H9 (cell line): ENCODE measurements around the gene RAD23A. TPM values are rescaled to one million over a fixed set of nuclear protein-coding genes. Genes with fewer than 3 reads are reported as not detected.

Source experiments
- DNase-seq: peaks from one replicate; pipeline ENCODE4 v3.0.0-alpha.2; 2017
- H2AFZ ChIP-seq: one replicate; pipeline ENCODE4 v1.6.1; 2013; ENCODE audit warnings: mild to moderate bottlenecking, low read length, control low read depth, moderate library complexity
- H2AK5ac ChIP-seq: 2 replicates; pipeline ENCODE4 v1.6.1; 2013; ENCODE audit warnings: low read length, control low read depth, mixed read lengths; ENCODE audit not compliant: insufficient read length
- H2BK120ac ChIP-seq: one replicate; pipeline ENCODE4 v1.6.1; 2013; ENCODE audit warnings: low read depth, mild to moderate bottlenecking, low read length, control low read depth, inconsistent platforms; ENCODE audit not compliant: poor library complexity, severe bottlenecking
- H2BK12ac ChIP-seq: 2 replicates; pipeline ENCODE4 v1.6.1; 2013; ENCODE audit warnings: low read length, control low read depth, mixed read lengths, low read depth; ENCODE audit not compliant: insufficient read length
- H2BK15ac ChIP-seq: 2 replicates; pipeline ENCODE4 v1.6.1; 2013; ENCODE audit warnings: low read depth, low read length, control low read depth
- H2BK20ac ChIP-seq: one replicate; pipeline ENCODE4 v1.6.1; 2013; ENCODE audit warnings: low read depth, mild to moderate bottlenecking, low read length, control low read depth, inconsistent platforms; ENCODE audit not compliant: poor library complexity, severe bottlenecking
- H2BK5ac ChIP-seq: 2 replicates; pipeline ENCODE4 v1.6.1; 2013; ENCODE audit warnings: low read length, control low read depth, mixed read lengths; ENCODE audit not compliant: insufficient read length
- H3K14ac ChIP-seq: 2 replicates; pipeline ENCODE4 v1.6.1; 2013; ENCODE audit warnings: low read length, control low read depth; ENCODE audit not compliant: insufficient read depth
- H3K18ac ChIP-seq: 2 replicates; pipeline ENCODE4 v1.6.1; 2013; ENCODE audit warnings: low read depth, mild to moderate bottlenecking, mixed read lengths, low read length, control low read depth; ENCODE audit not compliant: insufficient read length
- H3K23ac ChIP-seq: 2 replicates; pipeline ENCODE4 v1.6.1; 2013; ENCODE audit warnings: low read length, control low read depth, mixed read lengths, low read depth; ENCODE audit not compliant: insufficient read length
- H3K23me2 ChIP-seq: 2 replicates; pipeline ENCODE4 v1.6.1; 2013; ENCODE audit warnings: low read depth, mild to moderate bottlenecking, mixed read lengths, low read length, control low read depth; ENCODE audit not compliant: insufficient read length, poor library complexity, severe bottlenecking
- H3K27ac ChIP-seq: 2 replicates; pipeline ENCODE4 v1.5.1; 2013; ENCODE audit warnings: low read length, control low read depth, mixed read lengths, low read depth; ENCODE audit not compliant: insufficient read length
- H3K27me3 ChIP-seq: 2 replicates; pipeline ENCODE4 v1.6.1; 2013; ENCODE audit warnings: low read length, control low read depth, inconsistent platforms; ENCODE audit not compliant: insufficient read depth
- H3K4ac ChIP-seq: 2 replicates; pipeline ENCODE4 v1.6.1; 2013; ENCODE audit warnings: low read depth, mild to moderate bottlenecking, control low read depth, inconsistent platforms, low read length, moderate library complexity
- H3K4me1 ChIP-seq: 2 replicates; pipeline ENCODE4 v1.6.1; 2013; ENCODE audit warnings: low read length, control low read depth, inconsistent platforms; ENCODE audit not compliant: insufficient read depth
- H3K4me2 ChIP-seq: 2 replicates; pipeline ENCODE4 v1.6.1; 2013; ENCODE audit warnings: low read length, control low read depth, mixed read lengths; ENCODE audit not compliant: insufficient read length, insufficient read depth
- H3K56ac ChIP-seq: 2 replicates; pipeline ENCODE4 v1.6.1; 2013; ENCODE audit warnings: low read depth, mild to moderate bottlenecking, mixed read lengths, low read length, control low read depth; ENCODE audit not compliant: insufficient read length
- H3K79me1 ChIP-seq: 2 replicates; pipeline ENCODE4 v1.6.1; 2013; ENCODE audit warnings: low read depth, mild to moderate bottlenecking, moderate library complexity, low read length, control low read depth, inconsistent platforms; ENCODE audit not compliant: insufficient read depth, poor library complexity, severe bottlenecking
- H3K79me2 ChIP-seq: 2 replicates; pipeline ENCODE4 v1.6.1; 2013; ENCODE audit warnings: low read length, control low read depth, inconsistent platforms; ENCODE audit not compliant: insufficient read depth
- H3K9ac ChIP-seq: 2 replicates; pipeline ENCODE4 v1.6.1; 2013; ENCODE audit warnings: low read length, control low read depth, mixed read lengths; ENCODE audit not compliant: insufficient read length; ENCODE audit errors: extremely low read depth
- H3K9me3 ChIP-seq: one replicate; pipeline ENCODE4 v1.6.1; 2013; ENCODE audit warnings: low read depth, low read length, inconsistent platforms; ENCODE audit not compliant: control insufficient read depth
- H3T11ph ChIP-seq: one replicate; pipeline ENCODE4 v1.6.1; 2013; ENCODE audit warnings: mild to moderate bottlenecking, low read length, control low read depth, inconsistent platforms
- H4K20me1 ChIP-seq: one replicate; pipeline ENCODE4 v1.6.1; 2013; ENCODE audit not compliant: control insufficient read depth, insufficient read length, insufficient read depth
- H4K5ac ChIP-seq: 2 replicates; pipeline ENCODE4 v1.6.1; 2013; ENCODE audit warnings: low read depth, mild to moderate bottlenecking, mixed read lengths, low read length, control low read depth; ENCODE audit not compliant: insufficient read length
- H4K8ac ChIP-seq: replicated peaks from 2 replicates; pipeline ENCODE4 v1.6.1; 2013; ENCODE audit warnings: low read length, control low read depth, mixed read lengths, low read depth; ENCODE audit not compliant: insufficient read length
- H4K91ac ChIP-seq: 2 replicates; pipeline ENCODE4 v1.6.1; 2013; ENCODE audit warnings: low read depth, mild to moderate bottlenecking, moderate library complexity, mixed read lengths, low read length, control low read depth; ENCODE audit not compliant: insufficient read length
- H3K27ac Mint-ChIP-seq, 3 experiments: 2 replicates in 2 of 3; 3 replicates in 1 of 3; pipeline ENCODE4 v1.8.0; 2020 to 2021; ENCODE audit warnings: mixed read lengths in 3 of 3, mild to moderate bottlenecking in 1 of 3, moderate library complexity in 1 of 3
- H3K27me3 Mint-ChIP-seq: 2 replicates; pipeline ENCODE4 v1.8.0; 2021; ENCODE audit warnings: low read depth, mild to moderate bottlenecking, moderate library complexity, mixed read lengths
- H3K36me3 Mint-ChIP-seq, 3 experiments: 2 replicates in 2 of 3; 3 replicates in 1 of 3; pipeline ENCODE4 v1.8.0; 2020 to 2021; ENCODE audit warnings: low read depth in 3 of 3, mixed read lengths in 3 of 3; ENCODE audit not compliant: insufficient read depth in 1 of 3
- H3K4me1 Mint-ChIP-seq, 2 experiments: 2 replicates each; pipeline ENCODE4 v1.8.0; 2020; ENCODE audit warnings: mixed read lengths in 2 of 2
- H3K4me3 Mint-ChIP-seq, 2 experiments: 2 replicates in 1 of 2; 3 replicates in 1 of 2; pipeline ENCODE4 v1.8.0; 2020 to 2021; ENCODE audit warnings: mild to moderate bottlenecking in 2 of 2, mixed read lengths in 2 of 2, moderate library complexity in 1 of 2
- H3K9me3 Mint-ChIP-seq, 2 experiments: 2 replicates in 1 of 2; 3 replicates in 1 of 2; pipeline ENCODE4 v1.8.0; 2020; ENCODE audit warnings: mild to moderate bottlenecking in 2 of 2, mixed read lengths in 2 of 2, moderate library complexity in 1 of 2
- CTCF ChIP-seq: fragments of 200-600 bp; sonication (generic); conservative IDR thresholded peaks from 3 replicates; pipeline ENCODE4 v1.8.0; 2021; ENCODE audit warnings: antibody characterized with exemption, mild to moderate bottlenecking
- WGBS: extraction: QIAGEN DNeasy Blood & Tissue Kit; methylation state at CpG from one replicate; pipeline ENCODE4 v1.1.7; 2013; ENCODE audit warnings: missing lambda C conversion rate, low lambda C conversion rate, mixed read lengths; ENCODE audit not compliant: insufficient read length; ENCODE audit errors: extremely low coverage; 5-methylcytosine and 5-hydroxymethylcytosine counted together
- total RNA-seq: library from RNA; stranded (reverse); gene quantifications from 2 replicates; pipeline ENCODE4 v1.2.1, GENCODE V29; 2021

Gene RAD23A
- total RNA-seq, 1 experiment from 2014 or later, result 62.2 TPM

- no peak overlapping the region for H3K4ac ChIP-seq
- H2BK5ac ChIP-seq, result no peak overlapping the region
- Mint-ChIP-seq H3K4me1 (peaks cover 0 to 2% of the 10 kb centered on the region in 2 experiments; a peak in 2 of 4 replicates), H3K27ac (no peak overlapping the region), H3K27me3 (peaks cover 27% of the 10 kb centered on the region), H3K9me3 (no peaks in the 10 kb centered on the region; a peak in 1 of 5 replicates), H3K4me3 (no peak overlapping the region), H3K36me3 (no peaks in the 10 kb centered on the region; a peak in 1 of 7 replicates)
- H4K20me1 ChIP-seq, result no peaks in the 10 kb centered on the region
- no peaks in the 10 kb centered on the region for H3K4me1 ChIP-seq
- TF ChIP-seq CTCF, result no peak
- DNase-seq, result no peak
- H3K79me2 ChIP-seq, result no peaks in the 10 kb centered on the region
- H3T11ph ChIP-seq, result no peak overlapping the region
- H4K5ac ChIP-seq, result no peak overlapping the region
- no peak overlapping the region for H3K4me2 ChIP-seq
- no peak overlapping the region for H2BK12ac ChIP-seq
- H2AK5ac ChIP-seq, result no peak overlapping the region
- H3K23ac ChIP-seq, result no peak overlapping the region
- H4K8ac ChIP-seq, result no peak overlapping the region
- no peaks in the 10 kb centered on the region for H3K9me3 ChIP-seq
- no CpG with 5 or more reads among the region's 3 CpGs for WGBS
- H2BK120ac ChIP-seq, result no peak overlapping the region
- no peaks in the 10 kb centered on the region for H3K23me2 ChIP-seq
- no peak overlapping the region for H3K14ac ChIP-seq
- H3K79me1 ChIP-seq, result no peaks in the 10 kb centered on the region
- H3K18ac ChIP-seq, result no peak overlapping the region
- no peaks in the 10 kb centered on the region; the same call in 1 of the 2 replicates for H3K27me3 ChIP-seq
- H2BK15ac ChIP-seq, result no peak overlapping the region
- no peak overlapping the region for H2AFZ ChIP-seq
- no peak overlapping the region for H3K9ac ChIP-seq
- H3K56ac ChIP-seq, result no peak overlapping the region
- H3K27ac ChIP-seq, result no peak overlapping the region
- H4K91ac ChIP-seq, result no peak overlapping the region
- H2BK20ac ChIP-seq, result no peak overlapping the region
Observed at GRCh38 chr19:12979974-12980373, 34.3 kb downstream of the RAD23A start.
